Activated CD4-positive, alpha-beta T cell treated with anti-CD3 and anti-CD28 coated beads, Interleukin-2, amount 50 U/mL, for 1 hour (primary cell): ENCODE measurements around the gene ARHGEF38.

ENCODE experiments used
- DNase-seq: peaks from one replicate; pipeline ENCODE4 v3.0.0-alpha.2; 2020

The ARHGEF38 gene

GRCh38 chr4:105551965-105552746, at the start of gene ARHGEF38:
Gene ARHGEF38, plus strand, starts transcription at chr4:105552620. Its CDS starts 146 bp downstream, at chr4:105552766.
- no peak for DNase-seq

DNA sequence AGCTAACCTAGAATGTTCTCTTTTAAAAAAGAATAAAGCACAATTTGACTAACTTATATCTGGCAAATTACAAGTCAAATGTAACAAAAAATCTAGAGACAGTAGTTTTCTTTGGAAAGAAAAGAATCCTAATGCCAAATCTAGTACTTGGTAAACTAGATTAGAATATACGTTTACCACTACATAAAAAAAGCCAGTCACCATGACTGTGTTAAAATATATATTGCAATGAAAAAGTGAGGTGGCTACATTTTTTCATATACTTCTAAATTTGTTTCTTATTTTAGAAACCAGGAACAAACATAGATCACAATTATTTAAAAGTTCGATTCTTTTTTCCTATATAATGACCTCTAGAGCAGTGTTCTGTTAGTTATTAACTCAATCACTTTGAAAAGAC, 48.9 kb upstream of the ARHGEF38 start:
- DNase-seq: no peak

DNA sequence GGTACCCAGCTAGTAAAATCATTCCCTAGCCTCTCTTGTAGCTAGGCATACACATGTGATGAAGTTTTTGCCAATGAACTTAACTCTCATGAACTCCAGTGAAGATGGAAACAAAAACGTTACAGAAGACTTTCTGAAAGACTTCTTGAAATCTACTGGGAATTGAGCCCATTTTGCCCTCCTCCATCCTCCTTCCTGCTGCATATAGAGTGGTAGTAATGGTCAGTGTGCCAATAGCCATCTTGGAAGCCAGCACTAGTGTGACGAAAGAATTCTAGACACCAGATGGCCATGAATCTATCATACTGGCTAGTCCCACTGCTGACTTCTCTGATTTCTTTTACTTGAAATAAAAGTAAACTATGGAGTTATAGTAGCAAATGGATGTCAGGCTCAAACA, 47.7 kb upstream of the ARHGEF38 start:
- DNase-seq: no peak

- DNase-seq: no peak
These were observed 43.1 kb upstream of the ARHGEF38 start for GRCh38 chr4:105509291-105509690.

GRCh38 chr4:105509714-105510113, 42.7 kb upstream of the ARHGEF38 start:
- no peak for DNase-seq

DNA sequence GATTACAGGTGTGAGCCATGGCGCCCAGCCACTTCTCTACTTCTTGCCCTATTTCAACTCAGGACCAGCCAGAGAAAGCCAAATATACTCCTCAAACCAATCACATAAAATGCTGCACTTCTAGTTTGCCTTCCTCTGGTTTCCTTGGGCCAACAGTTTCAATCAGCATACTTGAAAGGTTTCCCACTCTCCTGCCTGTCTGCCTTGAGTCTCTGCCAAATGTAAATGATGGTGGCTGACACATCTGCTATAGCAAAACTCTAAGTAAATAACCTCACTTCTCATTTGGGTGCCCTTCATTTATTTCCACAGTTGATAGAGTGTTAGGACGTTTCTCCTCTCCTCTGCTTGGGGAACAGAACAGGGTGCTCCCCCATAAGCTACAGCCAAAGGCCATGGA, 42.2 kb upstream of the ARHGEF38 start:
- no peak for DNase-seq

GRCh38 chr4:105520819-105521790, 31.3 kb upstream of the ARHGEF38 start:
- DNase-seq: no peak

- DNase-seq: no peak
These were observed 25.8 kb upstream of the ARHGEF38 start for GRCh38 chr4:105526656-105527055.

DNA sequence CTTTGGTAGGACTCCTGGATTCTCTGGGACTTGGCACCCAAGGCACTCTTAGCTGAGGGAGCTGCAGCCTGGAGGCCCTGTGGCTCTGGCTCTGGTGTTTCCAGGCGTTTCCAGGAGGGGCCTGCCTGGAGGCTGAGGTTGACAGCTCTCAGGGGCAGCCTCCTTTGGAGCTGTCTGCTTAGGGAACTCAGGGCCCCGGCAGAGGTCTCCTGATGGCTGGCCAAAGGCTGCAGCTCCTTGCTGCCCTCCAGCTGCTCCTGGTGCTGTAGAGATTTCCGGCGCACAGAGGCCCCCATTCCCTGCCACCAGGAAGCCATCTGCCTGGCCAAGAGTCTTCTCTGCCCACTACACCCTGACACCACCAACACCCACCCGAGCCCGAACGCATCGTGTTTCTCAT, 25.3 kb upstream of the ARHGEF38 start:
- no peak for DNase-seq

DNA sequence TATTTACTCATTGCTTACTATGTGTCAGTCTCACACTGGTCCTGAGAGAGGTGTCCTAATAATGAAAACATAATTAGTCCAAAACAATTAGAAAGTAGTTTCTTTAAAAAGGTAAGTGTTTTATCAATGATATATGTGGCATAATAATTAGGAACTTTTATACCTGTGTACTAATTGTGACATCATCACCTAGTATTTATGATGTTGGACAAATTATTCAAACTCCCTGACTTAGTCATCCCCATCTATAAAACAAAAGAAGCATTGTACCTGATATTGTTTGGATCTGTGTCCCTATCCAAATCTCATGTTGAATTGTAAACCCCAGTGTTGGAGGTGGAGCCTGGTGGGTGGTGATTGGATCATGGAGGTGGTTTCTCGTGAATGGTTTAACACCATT, 15.8 kb upstream of the ARHGEF38 start:
- no peak for DNase-seq

DNA sequence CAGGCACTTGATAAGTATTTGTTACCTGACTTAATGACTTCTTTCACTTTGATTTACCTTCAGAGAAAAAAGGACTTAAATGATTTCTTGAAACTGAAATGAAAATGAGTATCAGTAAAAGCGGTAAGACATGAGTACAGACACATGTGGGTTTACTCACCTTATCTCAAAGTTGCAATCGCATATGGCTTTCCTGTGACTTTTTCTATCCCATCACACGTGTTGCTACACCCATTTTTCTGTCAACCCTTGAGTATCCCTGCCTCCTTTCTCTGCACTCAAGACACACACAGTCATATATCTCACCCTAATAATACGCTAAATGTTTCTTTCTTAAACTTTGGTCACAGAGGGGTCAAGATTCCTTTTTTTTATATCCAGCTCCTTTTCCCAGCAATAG, 11.0 kb upstream of the ARHGEF38 start:
- DNase-seq: no peak

DNA sequence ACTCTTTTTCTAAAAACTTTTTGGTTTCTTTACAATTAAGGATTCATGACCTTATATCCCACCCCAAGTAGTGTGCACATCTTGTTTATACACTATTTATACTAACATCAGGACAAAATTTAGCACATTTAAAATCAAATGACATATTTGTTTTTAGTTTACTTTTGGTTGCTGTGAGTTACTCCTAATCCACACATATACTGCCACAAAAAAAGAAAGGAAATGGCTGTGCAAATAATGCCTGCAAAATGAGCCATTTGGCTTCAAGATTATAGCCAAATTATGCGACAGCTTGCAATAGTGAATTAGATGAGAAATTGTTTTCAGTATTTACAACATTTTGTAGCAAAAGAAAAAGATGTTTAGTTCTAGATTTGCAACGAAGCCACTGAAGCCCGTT, 10.4 kb upstream of the ARHGEF38 start:
- no peak for DNase-seq

DNA sequence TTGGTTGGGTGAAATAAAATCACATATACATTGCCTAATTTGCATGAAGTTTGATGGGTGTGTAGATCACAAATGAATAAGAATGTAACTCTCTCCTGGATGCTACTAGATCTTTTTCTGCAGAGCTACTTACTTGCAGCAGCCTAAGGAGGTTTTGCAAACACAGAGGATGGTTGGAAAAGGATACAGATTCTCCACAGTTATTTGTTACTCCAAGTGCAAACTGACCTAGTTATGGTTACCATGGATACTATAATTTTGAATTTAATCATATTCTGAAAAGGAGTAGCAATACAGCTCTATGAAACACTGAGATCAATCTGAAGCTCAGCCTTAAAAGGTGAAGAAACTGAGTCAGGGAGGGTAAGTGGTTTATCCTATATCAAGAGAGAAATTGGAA, 9.1 kb upstream of the ARHGEF38 start:
- no peak for DNase-seq

- no peak for DNase-seq
These were observed 8.5 kb upstream of the ARHGEF38 start for GRCh38 chr4:105543881-105544280.

DNA sequence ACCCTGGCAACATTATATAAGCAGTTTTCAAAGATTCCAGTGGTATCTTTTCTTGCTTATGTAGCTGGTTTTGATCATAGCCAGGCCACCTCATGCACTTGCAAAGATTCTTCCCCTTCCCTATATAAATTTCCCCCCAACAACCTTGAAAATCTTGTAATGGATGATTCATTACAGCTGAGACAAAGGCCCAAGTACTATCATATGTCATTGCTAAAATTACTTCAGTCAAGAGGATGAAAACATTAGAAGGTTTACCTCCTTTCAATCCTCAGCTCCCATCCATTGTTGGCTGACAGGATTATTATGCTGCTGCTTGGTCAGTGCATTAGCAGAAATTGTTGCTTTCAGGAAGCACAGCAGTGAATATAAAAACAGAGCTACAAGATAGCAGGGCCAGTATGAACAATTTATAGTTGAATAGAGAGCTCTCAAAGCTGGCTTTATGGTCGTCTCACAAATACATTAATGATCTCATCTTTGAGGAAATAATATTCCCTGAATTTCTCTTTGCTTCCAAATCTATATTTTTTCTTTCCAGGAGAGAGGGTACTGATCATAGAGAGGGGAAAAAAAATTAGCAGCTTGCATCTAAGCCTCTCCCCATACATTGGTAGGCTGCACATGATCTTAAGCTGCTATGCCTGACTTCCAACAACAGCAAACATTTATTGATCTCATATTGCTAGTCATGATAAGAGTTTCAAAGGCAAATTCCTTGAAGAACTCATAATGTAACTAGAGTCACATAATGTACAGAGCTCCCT, 7.7 kb upstream of the ARHGEF38 start:
- no peak for DNase-seq

DNA sequence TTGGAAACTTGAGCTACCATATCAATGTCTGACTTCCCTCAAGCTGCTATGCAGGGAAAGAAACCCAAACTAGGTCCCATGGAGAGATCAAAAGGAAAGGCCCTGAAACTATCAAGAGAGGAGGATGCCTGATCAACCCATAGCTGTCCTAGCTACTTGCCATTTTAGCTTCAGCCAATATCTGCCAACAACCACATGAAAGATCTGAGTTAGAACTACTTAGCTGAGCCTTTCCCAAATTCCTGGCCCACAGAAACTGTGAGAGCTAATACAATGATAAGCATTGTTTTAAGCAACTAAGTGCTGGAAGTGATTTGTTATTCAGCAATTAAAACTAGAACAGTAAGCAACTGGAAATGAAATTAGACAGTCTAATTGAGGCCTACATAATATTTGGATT, 6.3 kb upstream of the ARHGEF38 start:
- no peak for DNase-seq

- DNase-seq: no peak
These were observed 4.7 kb upstream of the ARHGEF38 start for GRCh38 chr4:105547769-105548168.

- DNase-seq: no peak
These were observed 3.9 kb upstream of the ARHGEF38 start for GRCh38 chr4:105548483-105548882.

GRCh38 chr4:105550641-105551040, 1.8 kb upstream of the ARHGEF38 start:
- no peak for DNase-seq

- no peak for DNase-seq
These were observed 3.0 kb downstream of the ARHGEF38 start for GRCh38 chr4:105555409-105555808.

GRCh38 chr4:105556206-105556605, 3.8 kb downstream of the ARHGEF38 start:
- DNase-seq: no peak

GRCh38 chr4:105558277-105558676, 5.9 kb downstream of the ARHGEF38 start:
- no peak for DNase-seq

DNA sequence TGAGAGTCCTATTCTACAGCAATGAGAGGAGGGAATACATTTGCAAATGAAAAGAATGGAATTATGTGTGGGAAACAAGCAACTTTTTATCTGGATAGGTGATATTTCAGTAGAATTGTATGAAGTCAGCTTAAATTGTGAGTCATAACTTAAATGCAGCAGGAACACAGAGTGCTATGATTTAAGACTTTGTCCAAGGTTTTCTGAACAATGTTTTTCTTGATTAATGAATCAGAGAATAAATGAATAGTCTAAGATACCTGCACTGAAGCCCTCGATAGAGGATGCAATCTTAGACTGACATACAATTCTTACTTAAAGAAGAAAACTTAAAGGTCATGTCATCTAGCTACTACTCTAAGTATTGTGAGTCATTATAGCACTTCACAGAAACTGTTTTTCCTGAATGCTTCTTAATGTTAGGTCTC, 8.0 kb downstream of the ARHGEF38 start:
- no peak for DNase-seq
